HCEC 1CT (cell line): ENCODE data around the gene GSTA2.
A peak's percentile ranks its signal among the peaks of the same experiment; 100 is the strongest.
"Not testable (repeated sequence)": the region's sequence is repeated elsewhere in the genome, so short reads cannot be mapped to it uniquely, and the experiment has no call there.

Experiments
- DNase-seq: peaks from one replicate; pipeline ENCODE4 v3.0.0-alpha.2; 2017

Gene GSTA2

DNA sequence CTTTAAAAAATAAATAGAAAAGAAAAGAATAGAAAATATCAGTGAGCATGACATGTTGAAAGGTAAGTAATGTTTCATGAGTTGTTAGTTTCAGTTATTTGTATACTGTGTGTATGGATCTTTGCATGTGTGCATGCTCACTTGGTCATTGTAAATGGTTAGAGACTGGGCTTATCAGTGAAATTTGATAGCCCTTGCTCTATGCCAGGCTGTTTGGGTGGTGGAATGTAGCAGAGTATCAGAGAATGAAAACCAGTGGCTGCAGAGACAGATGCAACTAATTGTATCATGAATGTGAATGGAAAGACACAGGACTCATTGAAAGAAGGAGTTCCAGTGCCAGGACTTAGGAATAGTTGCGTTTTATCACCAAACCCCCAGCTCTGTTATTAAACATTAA, 4.2 kb downstream of the GSTA2 start:
- DNase-seq, result no peak

DNA sequence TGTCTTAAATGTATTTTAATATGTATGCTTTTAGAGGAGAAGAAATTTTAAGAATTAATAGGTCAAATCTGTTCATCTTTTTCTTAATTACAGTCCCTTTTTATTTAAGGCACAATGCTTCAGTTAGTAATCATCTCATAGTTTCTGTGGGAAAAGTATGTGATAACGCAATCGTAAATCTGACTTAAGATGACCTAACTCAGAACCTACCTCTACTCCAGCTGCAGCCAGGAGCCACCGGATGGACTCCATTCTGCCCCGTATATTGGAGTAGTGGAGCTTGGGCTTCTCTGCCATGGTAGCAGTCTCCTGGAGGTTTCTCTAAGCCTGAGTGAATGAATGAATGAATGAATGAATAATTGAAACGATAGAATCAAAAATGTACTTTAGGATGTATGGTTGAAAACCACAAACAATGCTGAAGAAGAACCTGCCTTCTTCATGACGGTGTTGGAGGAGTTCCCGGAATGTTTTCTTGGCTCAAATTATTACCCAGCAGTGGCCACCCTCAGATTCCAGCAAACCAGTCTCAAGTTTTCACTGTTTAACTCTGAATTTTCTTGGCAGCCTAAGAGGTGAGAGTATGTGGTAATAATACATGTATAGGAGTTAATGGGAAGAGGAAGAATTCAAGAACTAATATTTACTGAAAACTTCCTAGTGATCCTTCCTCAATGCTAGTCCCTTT, 5.5 kb downstream of the GSTA2 start:
- DNase-seq, result not testable (repeated sequence)

DNA sequence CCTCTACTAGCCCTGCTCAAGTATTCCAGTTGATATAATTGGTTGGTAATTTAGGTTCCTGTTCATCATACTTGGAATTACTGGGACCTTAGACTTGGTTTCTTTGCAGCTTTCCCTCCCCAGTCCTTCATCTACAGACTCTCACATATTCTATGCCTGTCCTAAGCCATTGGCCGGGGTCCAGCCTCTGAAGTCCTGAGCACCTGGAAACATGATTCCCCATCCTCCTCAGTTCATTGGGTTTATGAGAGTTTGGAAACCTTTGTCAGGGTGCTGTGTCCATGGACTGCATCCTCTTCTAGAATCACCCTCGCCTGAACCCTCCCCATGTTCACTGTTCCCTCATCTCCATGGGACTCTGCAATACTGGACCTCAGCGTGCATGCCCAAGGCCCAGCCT, 8.8 kb downstream of the GSTA2 start:
- no peak for DNase-seq

DNA sequence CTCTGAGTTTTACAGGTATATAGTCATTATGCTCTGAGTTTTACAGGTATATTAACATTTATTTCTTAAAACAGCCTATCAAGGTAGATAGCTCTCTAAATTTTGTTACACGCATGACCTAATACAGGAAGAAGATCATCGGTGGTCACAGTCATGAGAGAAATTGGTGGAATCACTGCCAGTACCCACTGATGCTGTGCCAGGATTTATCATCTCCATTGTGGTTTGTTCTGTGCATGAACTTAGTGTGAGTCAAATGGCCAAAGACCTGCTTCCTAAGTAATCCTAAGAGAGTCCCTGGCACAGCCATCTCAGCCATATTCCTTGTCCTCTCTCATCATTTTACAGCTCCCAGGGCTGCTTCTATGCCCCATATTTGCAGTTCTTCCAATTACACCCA, 10.1 kb downstream of the GSTA2 start:
- not testable (repeated sequence) for DNase-seq

DNA sequence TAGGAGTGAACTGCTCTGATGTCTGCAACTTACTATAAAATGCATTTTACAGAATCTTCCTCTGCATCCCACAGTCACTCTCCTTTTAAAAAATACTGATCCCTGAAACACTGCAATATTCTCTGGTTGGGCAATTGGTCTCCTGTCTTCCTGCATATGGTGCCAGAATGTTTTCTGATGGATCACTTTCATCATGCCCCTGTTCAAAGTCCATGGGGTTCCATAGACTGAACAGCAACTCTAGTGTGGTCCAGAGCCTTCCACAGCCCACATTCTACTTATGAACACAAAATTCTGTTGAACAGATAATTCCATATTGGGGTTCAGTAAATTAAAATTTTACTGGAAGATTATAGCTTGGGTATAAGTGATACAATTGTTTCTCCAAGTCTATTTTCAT, 11.0 kb downstream of the GSTA2 start:
- DNase-seq, result no peak

DNA sequence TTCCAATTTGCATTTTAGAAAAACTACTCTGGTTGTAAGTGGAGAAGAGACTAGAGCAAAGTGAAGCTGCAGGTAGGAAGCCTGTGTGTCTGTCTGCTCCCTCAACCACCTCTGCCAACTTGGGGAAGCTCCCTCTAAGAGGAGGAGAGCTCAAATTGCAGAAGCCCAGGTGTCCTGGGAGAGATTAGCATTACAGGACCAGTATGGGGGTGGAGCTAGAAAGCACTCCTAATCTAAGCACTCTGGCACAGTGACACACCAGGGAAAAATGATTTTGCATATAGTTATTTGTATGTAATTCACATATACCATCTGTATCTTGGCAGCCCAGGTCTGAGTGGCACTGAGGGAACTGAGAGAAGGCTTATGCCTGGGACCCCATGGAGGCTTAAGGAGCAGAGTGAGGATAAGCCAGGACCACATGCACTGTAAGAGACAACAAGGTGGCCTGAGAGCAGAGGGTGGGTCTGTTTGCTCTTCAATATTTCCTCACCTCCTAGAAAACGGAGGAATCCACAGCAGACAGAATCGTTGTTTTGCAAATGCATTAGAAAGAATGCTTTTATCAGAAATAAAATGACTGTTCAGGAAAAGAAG, 13.6 kb downstream of the GSTA2 start:
- DNase-seq, result no peak

DNA sequence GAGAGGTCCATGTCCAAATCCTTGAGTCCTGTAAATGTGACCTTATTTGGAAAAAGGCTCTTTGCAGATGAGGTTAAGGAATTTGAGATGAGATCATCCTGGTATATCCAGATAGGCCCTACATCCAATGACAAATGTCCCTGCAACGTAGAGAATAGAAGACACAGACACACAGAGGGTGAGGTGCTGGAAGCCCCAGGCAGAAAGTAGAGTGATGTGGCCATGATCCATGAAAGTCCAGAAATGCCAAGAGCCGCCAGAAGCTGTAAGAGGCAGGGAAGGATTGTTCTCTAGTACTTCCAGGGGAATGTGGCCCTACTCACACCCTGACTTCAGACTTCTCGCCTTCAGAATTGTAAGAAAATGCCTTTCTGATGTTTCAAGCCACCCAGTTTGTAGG, 16.0 kb downstream of the GSTA2 start:
- DNase-seq, result peak; percentile 36

DNA sequence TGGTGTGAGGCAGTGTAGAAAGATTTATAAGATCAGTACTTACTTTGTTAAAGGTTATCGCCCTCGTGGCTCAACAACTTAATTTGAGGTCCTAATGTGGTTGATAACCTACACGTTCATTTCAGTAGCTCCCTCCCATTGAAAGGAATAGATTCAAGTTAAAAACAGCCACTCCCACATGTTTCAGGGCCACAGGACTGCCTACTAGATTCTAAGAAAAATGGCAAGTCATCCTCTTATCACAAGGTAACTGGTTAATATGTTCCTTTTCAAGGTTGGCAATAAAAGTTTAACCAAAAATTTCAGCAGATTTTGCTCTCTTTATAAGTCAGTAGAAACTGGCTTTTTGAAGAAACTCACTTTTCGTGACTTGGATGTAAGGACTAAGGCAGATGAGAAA, 17.1 kb downstream of the GSTA2 start:
- DNase-seq, result no peak

DNA sequence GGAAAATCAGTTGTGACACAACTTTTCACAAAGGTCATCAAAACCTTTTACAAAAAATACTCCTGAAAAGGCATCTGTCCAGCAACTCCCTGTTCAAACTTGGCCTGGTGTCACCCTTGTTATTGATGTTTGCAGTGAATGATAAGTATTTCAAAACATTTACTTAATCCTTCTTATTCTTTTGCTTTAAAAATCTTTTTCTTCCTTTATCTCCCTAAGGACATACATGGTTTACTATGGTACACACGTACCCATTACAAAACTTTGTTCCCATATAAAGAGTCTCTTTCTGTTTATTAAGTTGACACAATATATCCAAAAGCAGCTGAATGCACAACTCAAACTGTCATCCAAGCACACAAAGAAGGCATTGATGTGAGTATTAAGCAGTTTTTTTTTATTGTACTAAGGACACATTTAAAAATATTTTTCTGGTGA, 17.5 kb downstream of the GSTA2 start:
- DNase-seq, result no peak

DNA sequence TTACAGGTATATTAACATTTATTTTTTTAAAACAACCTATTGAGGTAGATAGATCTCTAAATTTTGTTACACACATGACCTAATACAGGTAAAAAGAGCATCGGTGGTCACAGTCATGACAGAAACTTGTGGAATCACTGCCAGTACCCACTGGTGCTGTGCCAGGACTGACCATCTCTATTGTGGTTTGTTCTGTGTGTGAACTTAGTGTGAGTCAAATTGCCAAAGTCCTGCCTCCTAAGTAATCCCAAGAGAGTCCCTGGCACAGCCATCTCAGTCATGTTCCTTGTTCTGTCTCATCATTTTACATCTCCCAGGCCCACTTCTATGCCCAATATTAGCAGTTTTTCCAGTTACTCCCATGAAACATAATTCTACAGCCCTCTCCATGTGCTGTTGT, 21.4 kb downstream of the GSTA2 start:
- no peak for DNase-seq

DNA sequence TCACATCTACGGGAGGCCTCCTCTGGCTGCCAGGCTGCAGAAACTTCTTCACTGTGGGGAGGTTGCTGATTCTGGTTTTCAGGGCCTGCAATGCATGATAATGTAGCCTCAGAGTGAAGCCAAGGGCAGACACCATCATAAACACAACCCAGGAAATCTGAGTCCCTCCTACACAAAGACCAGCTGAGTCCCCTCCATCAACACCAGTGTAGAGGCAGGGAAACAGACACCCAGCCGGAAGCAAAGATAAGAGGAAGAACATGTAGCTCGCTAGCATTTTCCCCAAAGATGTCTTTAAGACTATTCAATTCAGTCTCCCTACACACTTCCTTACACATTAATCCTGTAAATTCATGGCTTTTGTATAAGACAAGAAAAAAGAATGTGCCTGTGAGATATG, 23.6 kb downstream of the GSTA2 start:
- no peak for DNase-seq

DNA sequence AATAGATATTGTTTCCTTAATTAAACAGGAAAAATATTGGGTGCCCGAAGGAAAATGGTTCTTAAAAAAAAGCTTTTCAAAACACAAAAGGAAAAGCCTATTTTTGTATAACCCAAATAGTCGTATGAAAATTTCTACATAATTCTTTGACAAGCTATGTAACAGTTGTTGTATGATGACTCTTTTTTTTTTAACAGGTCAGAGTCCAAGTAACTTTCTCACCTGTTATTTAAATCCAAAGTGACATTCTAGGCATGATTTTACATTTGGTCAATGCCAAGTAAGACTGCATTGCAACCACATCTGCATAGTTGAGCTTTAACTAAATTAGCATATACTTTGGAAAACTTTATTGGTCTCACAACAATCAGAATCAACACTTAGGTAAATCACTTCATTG, 24.1 kb downstream of the GSTA2 start:
- no peak for DNase-seq

DNA sequence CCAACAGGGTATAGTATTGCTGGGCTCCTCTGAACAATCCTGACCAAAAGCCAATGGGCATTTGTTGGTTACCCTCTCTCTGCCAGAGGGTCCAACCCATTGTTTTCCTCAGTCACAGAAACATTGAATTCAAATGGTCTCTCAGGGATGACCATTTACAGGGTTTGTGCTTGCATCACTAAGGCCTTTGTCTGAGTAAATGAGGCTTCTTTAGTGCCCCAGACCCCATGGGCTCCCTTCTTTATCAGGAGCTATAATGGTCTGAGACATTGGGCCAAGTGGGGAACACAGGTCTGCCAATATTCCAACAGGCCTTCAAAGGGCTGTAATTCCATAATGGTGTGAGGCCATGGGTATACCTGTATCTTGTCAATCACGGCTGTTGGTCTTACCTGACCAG, 27.1 kb downstream of the GSTA2 start:
- no peak for DNase-seq

DNA sequence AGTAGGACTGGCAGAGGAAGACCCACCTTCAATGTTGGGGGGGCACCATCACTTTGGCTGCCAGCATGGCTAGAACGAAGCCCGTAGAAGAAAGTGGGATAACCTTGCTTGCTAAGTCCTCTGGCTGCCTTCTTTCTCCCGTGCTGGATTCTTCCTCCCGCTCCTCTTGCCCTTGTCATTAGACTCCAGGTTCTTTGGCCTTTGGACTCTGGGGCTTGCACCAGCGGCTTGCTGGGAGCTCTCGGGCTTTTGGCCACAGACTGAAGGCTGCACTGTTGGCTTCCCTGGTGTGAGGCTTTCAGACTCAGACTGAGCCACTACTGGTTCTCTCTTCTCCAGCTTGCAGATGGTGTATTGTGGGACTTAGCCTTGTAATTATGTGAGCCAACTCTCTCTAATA, 28.2 kb downstream of the GSTA2 start:
- DNase-seq, result no peak

DNA sequence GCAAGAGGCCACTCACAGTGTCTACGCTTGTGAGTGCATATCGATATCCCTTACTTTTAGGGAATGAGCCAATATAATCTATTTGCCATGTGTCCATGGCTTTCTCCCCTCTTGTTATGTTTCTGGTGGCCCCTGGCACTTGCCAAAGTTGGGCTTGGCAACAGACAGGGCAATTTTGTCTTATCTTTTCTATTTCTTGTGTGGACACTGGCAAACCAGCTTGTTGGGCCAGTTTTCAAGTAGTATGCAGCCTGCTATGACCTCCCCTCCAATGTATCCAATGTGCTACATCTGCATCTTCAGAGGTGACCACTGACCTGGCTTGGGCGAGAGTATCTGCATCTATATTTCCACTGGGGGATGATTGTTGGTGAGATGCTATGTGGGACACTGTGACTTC, 29.2 kb downstream of the GSTA2 start:
- DNase-seq, result no peak

DNA sequence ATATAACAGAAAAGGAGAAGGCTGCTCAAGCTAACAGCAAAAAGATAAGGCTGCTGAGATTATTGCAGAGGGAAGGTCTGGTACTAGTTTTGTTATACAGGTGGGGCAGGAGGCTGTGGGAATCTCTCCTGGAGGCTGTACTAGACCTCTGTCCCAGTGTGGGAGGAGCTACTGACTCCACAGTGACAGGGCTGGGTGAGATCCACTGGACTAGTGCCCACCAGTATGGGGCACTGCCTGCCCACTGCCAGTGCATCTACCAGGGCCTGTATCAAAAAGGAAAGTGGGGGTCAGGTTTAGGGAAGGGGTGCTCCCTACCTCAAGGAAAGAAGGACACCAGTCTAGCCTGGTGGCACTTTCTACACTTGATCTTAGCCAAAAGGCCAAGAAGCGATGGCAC, 30.1 kb downstream of the GSTA2 start:
- no peak for DNase-seq

DNA sequence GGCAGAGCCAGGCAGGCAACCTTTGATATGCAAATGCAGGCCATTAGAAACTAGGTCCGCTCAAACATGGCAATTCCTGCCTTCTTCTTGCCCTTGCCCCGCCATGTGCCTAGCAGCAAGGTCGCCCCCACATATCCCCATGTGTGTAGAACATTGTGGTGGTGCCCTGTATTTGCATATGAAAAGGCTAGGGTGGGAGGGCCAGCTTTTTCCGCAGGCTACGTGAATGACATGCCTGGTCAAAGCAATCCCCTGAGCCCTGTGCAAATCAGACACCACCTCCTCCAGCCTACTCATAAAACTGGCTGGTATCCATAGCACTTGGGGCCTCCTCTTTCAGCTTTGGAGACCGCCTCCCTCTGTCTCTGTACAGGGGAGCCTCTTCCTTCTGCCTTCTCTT, 31.6 kb downstream of the GSTA2 start:
- DNase-seq, result no peak

DNA sequence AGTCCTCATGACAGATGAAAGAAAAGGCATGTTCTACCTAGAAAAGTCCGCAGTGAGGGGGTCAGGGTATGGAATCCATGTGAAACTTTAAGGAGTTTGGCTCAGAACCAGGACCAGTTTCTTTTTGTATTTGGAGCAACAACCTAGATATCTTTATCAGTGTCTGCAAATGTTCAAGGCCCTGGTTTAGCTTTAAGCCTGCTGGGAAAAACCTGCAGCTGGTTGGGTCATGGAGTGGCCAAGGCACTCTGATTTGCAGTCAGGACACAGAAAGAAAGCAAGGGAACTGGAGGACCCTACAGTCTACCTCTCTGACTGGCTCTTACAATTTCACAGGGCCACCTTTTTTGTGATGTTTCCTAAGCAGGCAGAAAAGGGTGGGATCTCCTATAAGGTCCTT, 33.7 kb downstream of the GSTA2 start:
- DNase-seq, result no peak

DNA sequence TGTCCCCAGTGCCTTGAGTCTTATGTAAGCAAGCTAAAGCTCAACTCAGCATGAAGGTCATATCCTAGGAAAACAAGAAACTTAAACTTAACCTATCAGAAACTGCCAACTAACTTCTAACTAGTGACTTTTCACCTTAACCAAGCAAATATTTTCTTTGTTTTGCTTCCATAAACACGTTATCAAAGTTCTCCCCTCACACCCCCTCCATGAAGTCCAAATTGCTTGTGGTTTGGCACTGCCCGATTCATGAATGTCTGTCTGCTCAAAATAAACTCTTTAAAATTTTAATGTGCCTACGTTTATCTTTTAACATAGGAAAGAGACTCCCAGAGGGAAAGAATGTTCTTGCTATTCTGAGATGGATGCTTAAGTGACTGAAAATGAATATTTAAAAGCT, 34.9 kb downstream of the GSTA2 start:
- DNase-seq, result no peak

DNA sequence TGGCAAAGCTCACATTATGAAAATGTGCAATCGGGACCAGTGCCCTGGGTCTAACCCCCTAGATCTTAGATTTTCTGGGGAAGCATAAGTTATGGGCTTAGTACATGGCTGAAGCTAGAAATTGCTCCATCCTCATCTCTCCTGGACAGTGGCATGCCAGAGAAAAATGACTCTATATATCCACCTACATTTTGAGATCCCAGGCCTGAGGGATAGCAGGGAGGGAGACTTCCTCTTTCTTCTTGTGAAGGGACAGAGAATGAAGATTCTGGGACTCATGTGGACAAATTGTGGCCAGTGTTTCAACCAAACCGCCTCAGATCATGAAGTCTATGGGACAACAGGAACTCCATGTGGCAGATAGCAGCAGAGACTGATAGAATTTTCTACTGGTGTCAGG, 35.4 kb downstream of the GSTA2 start:
- DNase-seq, result no peak

DNA sequence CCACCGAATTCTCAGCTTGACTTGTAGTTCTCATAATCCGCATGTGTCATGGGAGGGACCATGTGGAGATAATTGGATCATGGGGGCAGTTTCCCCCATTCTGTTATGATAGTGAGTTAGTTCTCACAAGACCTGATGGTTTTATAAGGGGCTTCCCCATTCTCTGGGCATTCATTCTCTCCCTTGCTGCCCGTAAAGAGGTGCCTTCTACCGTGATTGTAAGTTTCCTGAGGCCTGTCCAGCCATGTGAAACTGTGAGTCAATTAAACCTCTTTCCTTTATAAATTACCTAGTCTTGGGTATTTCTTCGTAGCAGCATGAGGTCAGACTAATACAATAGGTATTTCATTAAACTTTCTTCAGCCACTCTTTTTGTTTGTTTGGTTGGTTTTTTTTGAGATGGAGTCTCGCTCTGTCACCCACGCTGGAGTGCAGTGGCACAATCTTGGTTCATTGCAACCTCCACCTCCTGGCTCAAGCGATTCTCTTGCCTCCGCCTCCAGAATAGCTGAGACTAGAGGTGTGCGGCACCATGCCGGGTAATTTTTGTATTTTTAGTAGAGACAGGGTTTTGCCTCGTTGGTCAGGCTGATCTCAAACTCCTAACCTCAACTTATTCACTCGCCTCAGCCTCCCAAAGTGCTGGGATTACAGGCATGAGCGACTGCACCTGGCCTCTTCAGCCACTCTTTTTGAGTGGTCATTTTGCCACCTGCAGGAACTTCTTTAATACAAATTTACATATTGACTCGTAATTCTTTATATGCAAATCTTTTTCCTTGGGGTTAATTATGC, 36.3 kb downstream of the GSTA2 start:
- DNase-seq, result no peak

DNA sequence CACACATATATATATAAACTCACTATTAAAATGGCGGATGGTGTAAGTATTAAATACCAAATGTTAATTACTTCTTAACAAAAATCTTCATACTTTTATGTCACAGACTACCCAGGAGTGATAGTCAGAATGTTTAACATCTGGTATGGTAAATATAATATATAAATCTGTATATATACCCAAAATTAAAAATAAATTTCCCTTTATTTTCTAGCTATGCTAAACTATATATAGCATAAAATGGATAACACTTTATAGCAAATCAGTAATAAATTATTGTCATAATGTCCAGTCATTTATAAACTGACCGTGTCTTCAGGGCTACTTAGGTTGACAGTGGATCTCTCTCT, 37.1 kb downstream of the GSTA2 start:
- DNase-seq, result no peak

DNA sequence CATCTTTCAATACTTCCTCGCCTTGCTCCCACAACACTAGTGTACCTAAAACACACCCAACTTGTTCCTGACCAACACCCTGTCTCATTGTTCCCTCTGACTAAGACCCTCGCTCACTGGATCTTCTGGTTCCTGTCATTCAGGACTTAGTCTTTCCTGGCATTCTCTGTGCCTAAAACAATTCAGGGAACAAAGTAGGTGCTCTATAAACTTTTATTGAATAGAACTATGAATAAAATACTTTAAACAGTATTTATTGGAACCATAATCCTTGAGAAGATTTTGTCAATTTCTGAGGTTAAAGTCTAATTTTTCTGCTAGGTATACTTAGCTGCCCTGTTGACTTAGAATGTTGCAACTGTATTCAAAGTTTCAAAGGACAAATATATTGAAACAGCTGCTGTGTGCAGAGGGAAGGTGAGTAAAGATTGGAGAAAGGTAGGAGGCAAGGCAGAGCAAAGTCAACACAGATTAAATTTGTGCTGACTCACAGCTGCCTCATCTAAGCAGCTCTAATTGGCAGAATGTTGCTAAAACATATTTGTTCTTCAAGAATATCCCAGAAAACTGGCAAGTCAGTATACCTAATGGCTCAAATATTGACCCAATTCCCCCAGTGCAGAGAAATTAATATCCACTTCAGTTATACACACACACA, 37.6 kb downstream of the GSTA2 start:
- DNase-seq, result no peak

DNA sequence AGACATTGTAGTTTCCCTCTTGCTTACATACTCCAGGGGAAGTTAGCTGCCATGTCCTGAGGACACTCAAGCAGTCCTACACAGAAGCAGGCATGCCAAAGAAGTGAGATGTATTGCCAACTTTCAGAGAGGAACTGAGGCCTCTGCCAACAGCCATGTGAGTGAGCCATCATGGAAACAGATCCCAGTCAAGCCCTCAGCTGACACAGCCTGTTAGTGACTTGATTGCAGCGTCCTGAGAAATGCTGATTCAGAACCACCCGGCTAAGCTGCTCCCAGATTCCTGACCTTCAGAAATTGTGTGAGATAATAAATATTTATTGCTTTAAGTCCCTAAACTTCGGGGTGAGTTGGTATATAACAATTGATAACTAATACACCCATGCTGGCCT, 38.1 kb downstream of the GSTA2 start:
- DNase-seq, result no peak
